COLO829 (cell line): ENCODE measurements around the gene DROSHA.

ENCODE experiments used
- DNase-seq: peaks from one replicate; pipeline ENCODE4 v3.0.0; 2012; ENCODE audit warnings: low spot score

DROSHA gene

DNA sequence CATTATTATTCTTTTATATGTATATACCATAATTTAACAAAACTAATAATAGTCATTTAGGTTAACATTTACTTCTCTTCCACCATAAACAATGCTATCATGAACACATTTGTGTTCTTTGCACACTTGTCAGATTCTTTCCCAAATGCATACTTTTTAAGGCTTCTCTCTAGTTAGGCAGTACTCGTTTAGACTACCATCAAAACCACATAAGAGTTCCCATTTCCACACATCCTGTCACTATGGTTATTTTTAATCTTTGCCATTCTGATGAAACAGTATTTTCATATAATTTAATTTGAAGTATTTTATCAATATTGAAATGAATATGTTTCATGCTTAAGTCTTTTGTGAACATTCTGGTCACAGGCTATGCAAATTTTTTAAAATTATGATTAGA lies 15.1 kb downstream of the DROSHA start:
- no peak for DNase-seq

GRCh38 chr5:31511305-31511704 lies 20.6 kb downstream of the DROSHA start:
- no peak for DNase-seq

DNA sequence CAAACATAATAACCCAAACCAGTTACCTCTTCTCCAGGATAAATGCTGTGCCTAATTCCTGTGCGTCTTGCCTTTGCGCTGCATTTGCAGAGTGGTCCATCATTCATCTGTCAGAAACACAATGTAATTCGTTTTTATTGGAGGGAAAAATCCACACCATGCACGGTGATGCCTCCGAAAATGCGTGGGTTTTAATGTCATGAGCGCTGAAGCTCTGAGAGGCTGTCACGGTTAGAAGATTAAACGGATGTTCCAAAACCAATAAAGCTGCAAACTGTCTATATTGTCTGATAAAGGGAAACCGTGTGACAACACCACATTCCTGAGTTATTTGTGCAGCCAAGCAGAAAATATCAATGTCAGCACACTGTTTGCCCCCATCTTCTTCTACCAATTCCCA lies 27.4 kb downstream of the DROSHA start:
- DNase-seq = no peak

GRCh38 chr5:31502506-31502905 lies 29.4 kb downstream of the DROSHA start:
- DNase-seq = no peak

- DNase-seq = no peak
Observed at GRCh38 chr5:31500256-31500655, 31.6 kb downstream of the DROSHA start.

DNA sequence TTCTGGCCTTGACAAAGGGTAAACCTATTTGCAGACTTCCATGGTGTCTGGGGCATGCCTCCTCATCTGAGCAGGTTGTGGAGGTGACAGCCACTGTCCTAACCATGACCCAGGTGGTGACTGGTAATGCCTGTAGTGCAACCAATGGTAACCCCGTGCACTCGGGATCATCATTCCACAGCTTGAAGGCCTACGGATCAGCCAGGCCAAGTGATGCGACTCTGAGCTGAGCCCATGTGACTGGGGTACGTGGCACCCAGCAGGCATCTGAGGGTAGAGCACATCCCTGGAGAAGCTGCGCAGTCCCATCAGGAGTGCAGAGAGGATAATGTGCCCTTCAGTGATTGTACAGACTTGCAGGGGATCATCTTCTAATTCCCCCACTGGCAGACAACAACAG lies 35.0 kb downstream of the DROSHA start:
- no peak for DNase-seq

DNA sequence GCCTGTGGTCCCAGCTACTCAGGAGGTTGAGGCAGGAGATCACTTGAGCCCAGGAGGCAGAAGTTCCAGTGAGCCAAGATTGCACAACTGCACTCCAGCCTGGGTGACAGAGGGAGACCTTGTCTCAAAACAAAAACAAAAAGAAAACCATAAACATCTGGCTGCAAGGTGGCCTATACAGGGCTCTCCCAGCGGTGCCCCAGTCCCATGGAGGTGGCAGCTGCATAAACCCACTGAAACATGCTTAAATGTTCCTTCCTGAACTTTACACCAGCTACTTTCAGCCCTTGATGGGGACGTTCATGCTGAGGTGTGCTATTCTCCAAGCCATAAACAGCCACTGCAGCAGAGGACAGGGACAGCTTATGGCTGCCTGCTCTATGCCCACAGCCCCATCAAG lies 35.6 kb downstream of the DROSHA start:
- DNase-seq = no peak

DNA sequence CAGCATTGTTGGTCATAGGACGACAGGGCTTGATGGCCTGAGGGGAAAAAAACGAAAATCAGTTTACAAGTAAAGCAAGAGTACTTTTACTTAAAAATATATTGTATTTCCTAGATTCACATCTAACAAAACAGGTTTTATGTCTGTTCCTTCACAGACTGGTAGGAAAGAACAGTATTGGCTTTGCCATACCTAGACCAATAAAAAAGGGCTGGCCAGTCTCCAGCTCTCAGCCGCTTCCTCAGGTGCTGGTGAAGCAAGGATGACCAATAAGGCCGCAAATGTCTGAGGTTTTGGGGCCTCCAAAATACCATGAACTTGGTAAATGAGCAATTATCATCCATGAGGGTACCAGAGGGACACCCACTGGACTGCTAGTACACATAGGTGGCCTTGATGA lies 36.6 kb downstream of the DROSHA start:
- DNase-seq = peak; percentile 18

- no peak for DNase-seq
Observed at GRCh38 chr5:31492869-31493268, 39.0 kb downstream of the DROSHA start.

DNA sequence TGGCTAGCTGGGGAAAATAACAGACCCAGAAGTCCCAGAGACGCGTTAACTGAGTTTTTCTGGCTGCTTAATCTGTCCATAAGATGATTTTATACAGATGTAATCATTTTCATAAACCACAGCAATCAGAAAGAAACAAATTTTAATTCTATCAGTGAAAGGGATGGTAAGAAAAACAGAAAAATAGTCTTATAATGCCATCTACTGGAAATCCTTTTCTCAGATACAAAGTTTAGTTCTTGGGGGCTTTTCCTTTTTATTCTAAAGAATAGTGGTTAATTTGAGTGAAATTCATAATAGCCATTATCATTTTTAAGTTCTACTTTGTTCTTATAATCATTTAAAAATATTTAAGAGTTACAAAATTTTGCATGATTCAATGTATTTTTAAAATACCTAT lies 44.4 kb downstream of the DROSHA start:
- DNase-seq = no peak

- no peak for DNase-seq
Observed at GRCh38 chr5:31486441-31486840, 45.5 kb downstream of the DROSHA start.

DNA sequence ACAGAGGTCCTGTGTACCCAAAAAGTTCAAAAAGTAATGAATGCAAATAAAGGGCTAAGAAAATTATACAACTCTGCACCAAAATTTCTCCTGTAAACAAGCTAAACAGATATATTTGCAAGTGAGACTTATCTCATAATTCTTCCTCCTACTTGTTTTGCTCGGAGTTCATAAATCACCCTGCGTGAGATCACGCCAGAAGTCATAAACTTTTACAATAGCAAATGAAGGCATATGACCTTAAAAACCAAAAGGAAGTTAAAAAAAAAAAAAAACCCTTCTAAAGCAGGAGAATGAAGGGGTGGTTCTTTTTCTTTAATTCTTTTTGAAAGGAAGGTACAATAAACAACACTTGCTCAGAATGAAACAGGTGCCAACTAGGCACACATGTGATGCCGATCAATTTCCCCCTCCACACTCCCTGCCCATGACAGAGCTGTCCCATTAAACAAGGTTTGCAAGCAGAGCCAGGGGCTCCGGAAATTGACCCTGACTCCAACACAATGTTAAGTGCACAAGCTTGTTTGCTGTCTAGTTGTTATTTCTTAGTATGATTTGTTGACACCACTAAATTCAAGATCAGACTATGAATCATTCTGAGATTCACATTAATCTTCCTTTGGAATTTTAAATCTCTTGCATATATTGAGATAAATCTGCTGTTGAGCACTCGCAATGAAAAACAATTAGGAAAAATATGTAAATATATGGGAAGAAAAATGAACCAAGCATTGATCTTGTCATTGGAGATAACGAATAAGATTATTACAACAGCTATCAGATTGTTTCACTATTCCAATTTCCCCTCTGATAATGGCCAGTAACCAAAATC lies 46.3 kb downstream of the DROSHA start:
- DNase-seq = no peak

DNA sequence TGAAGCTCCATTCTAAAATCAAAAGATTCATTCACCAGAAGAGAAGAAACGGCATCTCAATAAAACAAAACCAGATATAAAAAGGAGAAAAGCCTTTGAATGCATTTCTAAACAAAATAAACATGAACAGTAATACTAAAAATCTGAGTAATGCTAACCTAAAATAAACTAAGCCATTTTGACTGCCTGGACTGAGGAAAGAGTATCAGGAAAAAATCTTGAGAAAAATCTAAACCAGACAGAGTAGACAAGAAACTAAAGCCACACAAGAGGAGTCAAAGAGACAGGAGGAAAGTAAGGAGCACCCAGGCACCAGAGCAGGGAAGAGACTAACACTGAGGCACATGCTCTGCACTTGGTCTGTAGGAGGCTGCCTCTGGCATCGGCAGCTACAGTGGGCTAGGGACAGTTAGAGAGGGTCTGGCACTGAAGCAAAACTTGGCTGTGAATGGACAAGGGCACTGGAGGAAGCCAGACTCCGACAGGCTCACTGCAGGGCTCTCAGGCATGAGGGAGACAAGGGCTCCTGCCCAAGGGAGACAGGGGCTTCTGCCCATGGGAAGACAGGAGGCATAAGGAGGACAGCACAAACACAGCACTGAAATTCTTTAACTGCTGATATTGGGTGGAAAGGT lies 50.2 kb downstream of the DROSHA start:
- DNase-seq = no peak

DNA sequence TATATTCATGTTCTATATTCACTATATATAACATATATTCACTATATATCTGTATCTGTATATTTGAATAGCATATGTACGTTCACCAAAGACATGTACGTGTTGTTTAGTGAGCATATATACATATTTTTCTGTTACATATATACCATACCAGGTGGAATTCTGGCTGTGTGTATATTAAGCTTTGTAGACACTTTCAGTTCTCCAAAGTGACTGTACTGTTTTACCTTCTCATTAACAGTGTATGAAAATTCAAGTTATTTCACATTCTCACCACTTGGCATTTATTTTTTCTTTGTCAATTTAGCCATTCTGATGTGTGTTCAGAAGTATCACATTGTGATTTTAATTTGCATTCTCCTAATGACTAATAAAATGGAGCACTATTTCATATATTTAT lies 52.2 kb downstream of the DROSHA start:
- DNase-seq = no peak

DNA sequence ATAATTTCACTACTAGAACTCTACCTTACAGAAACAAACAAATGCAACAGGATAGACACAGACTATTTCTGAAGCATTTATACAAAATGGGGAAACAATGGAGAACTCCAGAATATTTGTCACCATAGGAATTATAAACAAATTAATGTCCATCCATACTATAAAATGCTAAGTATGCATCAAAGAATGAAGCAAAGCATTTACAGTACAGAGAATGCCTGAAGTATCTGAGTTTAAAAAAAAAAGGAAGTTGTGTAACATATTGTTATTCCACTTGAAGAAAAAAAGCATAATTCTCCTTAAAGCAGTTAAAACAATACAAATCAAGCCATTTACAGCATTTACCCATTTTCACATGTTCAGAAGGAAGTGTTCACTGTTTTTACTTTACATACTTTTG lies 53.0 kb downstream of the DROSHA start:
- DNase-seq = no peak

- no peak for DNase-seq
Observed at GRCh38 chr5:31477971-31478370, 53.9 kb downstream of the DROSHA start.

DNA sequence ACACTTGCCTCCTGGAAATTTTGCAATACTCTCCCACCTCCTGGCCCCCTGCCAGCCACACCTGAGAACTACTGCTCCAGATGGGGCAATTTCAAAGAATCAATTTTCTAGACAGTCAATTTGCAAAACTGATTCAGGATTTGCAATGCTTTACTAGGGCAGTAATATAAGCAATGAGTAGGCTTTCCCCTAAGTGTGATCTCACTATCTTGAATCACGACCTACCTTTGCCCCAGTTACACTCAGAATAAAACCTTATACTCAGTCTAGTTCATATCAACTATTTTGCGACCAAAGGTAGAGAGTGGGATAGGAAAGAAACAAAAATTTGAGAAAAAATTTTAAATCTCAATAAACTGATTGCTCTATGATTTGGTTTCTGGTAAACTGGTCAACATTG lies 54.4 kb downstream of the DROSHA start:
- DNase-seq = no peak

- no peak for DNase-seq
Observed at GRCh38 chr5:31476738-31477141, 55.2 kb downstream of the DROSHA start.

GRCh38 chr5:31471916-31472315 lies 60.0 kb downstream of the DROSHA start:
- no peak for DNase-seq

DNA sequence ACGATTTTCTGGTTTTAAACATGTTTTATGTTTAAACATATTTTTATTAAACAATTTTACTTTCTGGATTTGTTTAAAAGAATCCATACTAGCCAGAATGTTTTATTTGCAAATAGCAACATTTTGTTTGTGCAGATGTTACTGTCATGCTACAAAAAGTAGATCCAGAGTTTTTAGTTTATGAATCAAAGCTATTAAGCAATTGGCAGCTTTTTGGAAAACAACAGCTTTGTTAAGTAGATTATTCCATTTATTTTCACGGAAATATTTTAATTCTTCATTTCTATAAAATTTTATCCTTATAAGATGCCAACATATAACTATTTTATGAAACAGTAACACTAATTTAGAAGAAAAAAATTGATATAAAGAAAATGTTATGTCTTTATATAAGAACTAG lies 60.9 kb downstream of the DROSHA start:
- DNase-seq = no peak

DNA sequence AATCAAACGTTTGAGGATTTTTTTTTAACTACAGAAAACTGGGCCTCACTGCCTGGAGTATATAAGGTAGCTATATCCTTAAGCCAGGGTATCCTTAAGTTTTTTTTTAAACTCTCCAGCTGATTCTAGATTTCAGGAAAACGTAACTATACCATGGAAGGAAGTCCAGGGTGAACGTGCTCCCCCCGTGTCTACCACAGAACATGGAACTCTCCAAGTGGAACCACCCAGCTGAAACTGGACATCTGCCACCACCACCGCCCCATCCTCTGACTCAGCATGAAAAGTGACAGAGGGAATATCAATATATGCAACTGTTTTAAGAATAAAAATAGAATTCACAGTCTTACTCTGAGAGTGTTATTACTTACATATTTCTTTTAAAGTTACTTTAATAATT lies 61.3 kb downstream of the DROSHA start:
- no peak for DNase-seq

- no peak for DNase-seq
Observed at GRCh38 chr5:31469886-31470285, 62.0 kb downstream of the DROSHA start.

DNA sequence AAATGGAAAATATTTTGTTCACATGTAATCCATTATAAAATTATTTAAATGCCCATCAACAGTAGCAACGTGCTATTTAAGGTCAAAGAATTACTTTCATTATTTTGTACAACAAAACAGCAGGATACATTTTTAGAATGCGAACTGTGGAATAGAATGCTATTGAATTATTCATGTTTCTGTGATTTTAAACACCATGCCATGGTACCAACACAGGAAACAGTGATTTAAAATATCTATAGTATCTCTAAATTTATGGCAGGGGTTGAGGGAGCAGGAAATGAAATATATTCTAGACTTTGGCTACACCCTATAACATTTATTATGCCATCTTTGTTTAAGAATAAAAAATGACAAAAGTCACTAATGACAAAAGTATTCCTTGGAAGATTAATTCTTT lies 62.4 kb downstream of the DROSHA start:
- no peak for DNase-seq

- DNase-seq = no peak
Observed at GRCh38 chr5:31465291-31465690, 66.6 kb downstream of the DROSHA start.
